Transverse colon (tissue), 4 donors: ENCODE data around the gene ACACA.

ENCODE experiments used
- CTCF ChIP-seq, 5 experiments: fragments of 200-600 bp in 3 of 5; fragments of 450-650 bp in 2 of 5; sonication (generic) in 3 of 5; IDR thresholded peaks; 1 replicate in 2 of 5; 2 replicates in 3 of 5; pipeline ENCODE4 v1.5.1; 2016 to 2017; ENCODE audit warnings: antibody characterized with exemption in 5 of 5, inconsistent platforms in 3 of 5, mild to moderate bottlenecking in 2 of 5, moderate library complexity in 1 of 5
- EP300 ChIP-seq: sonication (generic); formaldehyde crosslinking; IDR thresholded peaks from one replicate; pipeline ENCODE4 v1.6.1; 2017; ENCODE audit warnings: antibody characterized with exemption, low read depth
- POLR2A ChIP-seq: fragments of 450-650 bp; IDR thresholded peaks from one replicate; pipeline ENCODE4 v1.6.1; 2016; ENCODE audit warnings: antibody characterized with exemption, mild to moderate bottlenecking, moderate library complexity
- POLR2AphosphoS5 ChIP-seq, 3 donors: sonication (generic); formaldehyde crosslinking; IDR thresholded peaks; one replicate each; pipeline ENCODE4 v1.6.1; 2016; ENCODE audit warnings: antibody characterized with exemption in 3 of 3

- no peak for TF ChIP-seq CTCF (IDR thresholded peaks at IDR 0.05)
- no peak for TF ChIP-seq POLR2A
- no peak for TF ChIP-seq POLR2AphosphoS5 (IDR thresholded peaks at IDR 0.05)
- TF ChIP-seq EP300, result no peak
These were observed 273.5 kb downstream of the ACACA start for GRCh38 chr17:37133136-37133535.
